ENCODE data around the gene CCDC91.
"Not testable (repeated sequence)": the region's sequence is repeated elsewhere in the genome, so short reads cannot be mapped to it uniquely, and the experiment has no call there.

CCDC91 gene

GRCh38 chr12:28471762-28472161 is 281.5 kb downstream of the CCDC91 start:
- not testable (repeated sequence) for DNase-seq

- DNase-seq = not testable (repeated sequence)
Observed at GRCh38 chr12:28476206-28476605, 285.9 kb downstream of the CCDC91 start.

- DNase-seq = not testable (repeated sequence)
Observed at GRCh38 chr12:28479097-28479496, 288.8 kb downstream of the CCDC91 start.

- DNase-seq = no peak
Observed at GRCh38 chr12:28479683-28480082, 289.4 kb downstream of the CCDC91 start.

GRCh38 chr12:28484156-28484555 is 293.9 kb downstream of the CCDC91 start:
- DNase-seq = no peak

- no peak for DNase-seq
Observed at GRCh38 chr12:28486521-28486920, 296.3 kb downstream of the CCDC91 start.

- no peak for DNase-seq
Observed at GRCh38 chr12:28489246-28489645, 299.0 kb downstream of the CCDC91 start.

- DNase-seq = no peak
Observed at GRCh38 chr12:28497889-28498411, 307.7 kb downstream of the CCDC91 start.

GRCh38 chr12:28498850-28499249 is 308.6 kb downstream of the CCDC91 start:
- DNase-seq = no peak

- no peak for DNase-seq
Observed at GRCh38 chr12:28500373-28501024, 310.2 kb downstream of the CCDC91 start.

GRCh38 chr12:28506271-28506670 is 316.0 kb downstream of the CCDC91 start:
- no peak for DNase-seq

GRCh38 chr12:28507033-28507432 is 316.8 kb downstream of the CCDC91 start:
- DNase-seq = no peak

GRCh38 chr12:28507867-28508266 is 317.6 kb downstream of the CCDC91 start:
- no peak for DNase-seq

- DNase-seq = no peak
Observed at GRCh38 chr12:28512406-28512805, 322.1 kb downstream of the CCDC91 start.

GRCh38 chr12:28512876-28513275 is 322.6 kb downstream of the CCDC91 start:
- DNase-seq = no peak

GRCh38 chr12:28513983-28514382 is 323.7 kb downstream of the CCDC91 start:
- DNase-seq = no peak

GRCh38 chr12:28517101-28517500 is 326.8 kb downstream of the CCDC91 start:
- peak in 1 of 2 experiments; percentile 11 for DNase-seq

GRCh38 chr12:28527631-28528249 is 337.5 kb downstream of the CCDC91 start:
- no peak for DNase-seq

- no peak for DNase-seq
Observed at GRCh38 chr12:28535216-28535615, 345.0 kb downstream of the CCDC91 start.

GRCh38 chr12:28536088-28536487 is 345.8 kb downstream of the CCDC91 start:
- no peak for DNase-seq

GRCh38 chr12:28537474-28537873 is 347.2 kb downstream of the CCDC91 start:
- DNase-seq = no peak

- no peak for DNase-seq
Observed at GRCh38 chr12:28539691-28540323, 349.6 kb downstream of the CCDC91 start.

- no peak for DNase-seq
Observed at GRCh38 chr12:28540324-28540714, 350.1 kb downstream of the CCDC91 start.
